Measurements from ENCODE around the gene CLDN1. TPM values are rescaled to one million over a fixed set of nuclear protein-coding genes. Genes with fewer than 3 reads are reported as not detected.

Gene CLDN1
- polyA plus RNA-seq, 1 donor from 2014 or later: 1.3 TPM

GRCh38 chr3:190258634-190259033 lies 63.6 kb downstream of the CLDN1 start:
- Histone ChIP-seq H3K4me2 (ENCODE audit: low read length) (no peak overlapping the region), H3K4me3 (ENCODE audit: low read length) (no peak overlapping the region), H3K9me3 (ENCODE audit: low read length) (no peaks in the 10 kb centered on the region), H3K36me3 (ENCODE audit: insufficient read depth, low read length) (no peaks in the 10 kb centered on the region), H3K79me2 (replicated peaks; ENCODE audit: insufficient read depth, low read length) (no peaks in the 10 kb centered on the region), H3K9me2 (ENCODE audit: insufficient read depth, low read length) (no peaks in the 10 kb centered on the region), H3K27ac (ENCODE audit: low read length) (no peak overlapping the region), H3F3A (ENCODE audit: insufficient read depth, low read length, poor library complexity, severe bottlenecking) (no peaks in the 10 kb centered on the region), H3K27me3 (ENCODE audit: insufficient read depth, low read depth, low read length) (no peaks in the 10 kb centered on the region), H2AFZ (ENCODE audit: low read depth, low read length) (no peak overlapping the region), H3K9ac (ENCODE audit: low read length) (no peak overlapping the region), H4K20me1 (ENCODE audit: insufficient read depth) (no peaks in the 10 kb centered on the region)
- TF ChIP-seq TAF1 (IDR thresholded peaks at IDR 0.05; ENCODE audit: low read depth) (no peak), RAD21 (conservative IDR thresholded peaks at IDR 0.05) (no peak), CTCF (IDR thresholded peaks at IDR 0.05; ENCODE audit: poor library complexity, severe bottlenecking) (no peak), EP300 (conservative IDR thresholded peaks at IDR 0.05; ENCODE audit: poor library complexity, severe bottlenecking) (no peak), POLR2AphosphoS5 (IDR thresholded peaks at IDR 0.05) (no peak), REST (IDR thresholded peaks at IDR 0.05; ENCODE audit: borderline replicate concordance) (no peak), MXI1 (conservative IDR thresholded peaks at IDR 0.05; ENCODE audit: poor library complexity, severe bottlenecking) (no peak), SMC3 (conservative IDR thresholded peaks at IDR 0.05; ENCODE audit: poor library complexity) (no peak), EZH2 (IDR thresholded peaks at IDR 0.05; ENCODE audit: borderline replicate concordance, insufficient read depth, low read length, poor library complexity, severe bottlenecking) (no peak)

Other genes with a start within 250 kb of the CLDN1 start
- gene P3H2, start 201.5 kb downstream of the CLDN1 start, polyA plus RNA-seq: 0.68 and 3.8 TPM in 2 replicates
- gene CLDN16, start 65.7 kb upstream of the CLDN1 start, polyA plus RNA-seq: not detected in 2 replicates
- 0.27 TPM in 1 of 2 replicates, not detected in the other for gene TMEM207, start 127.5 kb upstream of the CLDN1 start, polyA plus RNA-seq
- 24.6 and 25.4 TPM in 2 replicates for gene IL1RAP, start 191.6 kb upstream of the CLDN1 start, polyA plus RNA-seq